A673 (cell line): ENCODE results near the gene PLIN3. TPM values are rescaled to one million over a fixed set of nuclear protein-coding genes. Genes with fewer than 3 reads are reported as not detected.
"Not testable (repeated sequence)": the region's sequence is repeated elsewhere in the genome, so short reads cannot be mapped to it uniquely, and the experiment has no call there.

ENCODE experiments used
- BruUV-seq: library from RNA; stranded (reverse); fragments of 400-500 nt; replicated peaks from 2 replicates; lab custom pipeline; 2021; lab: Mats Ljungman, UMichigan
- CTCF ChIA-PET: fragments of 300-600 bp; sonication (Branson Sonifier 250); formaldehyde crosslinking; loops from one replicate; lab custom pipeline; 2022; ENCODE audit warnings: antibody characterized with exemption; lab: Charles Lee
- POLR2A ChIA-PET: fragments of 300-600 bp; sonication (Branson Sonifier 250); formaldehyde crosslinking; loops from one replicate; lab custom pipeline; 2022; ENCODE audit warnings: antibody characterized with exemption; ENCODE audit not compliant: low non-redundant PET; lab: Charles Lee
- DNase-seq: peaks from one replicate; pipeline ENCODE4 v3.0.0-alpha.2; 2015; ENCODE audit warnings: low spot score
- H3K27ac ChIP-seq: fragments of 200-600 bp; sonication (generic); 2 replicates; pipeline ENCODE4 v1.5.1; 2016; ENCODE audit warnings: mixed run types, low read depth, mild to moderate bottlenecking, mixed read lengths, antibody characterized with exemption, low read length; ENCODE audit not compliant: poor library complexity, severe bottlenecking
- H3K27me3 ChIP-seq: fragments of 200-600 bp; sonication (generic); replicated peaks from 2 replicates; pipeline ENCODE4 v1.6.1; 2017; ENCODE audit warnings: mixed run types, low read depth, mild to moderate bottlenecking, mixed read lengths, antibody characterized with exemption, low read length; ENCODE audit not compliant: insufficient read depth, poor library complexity
- H3K36me3 ChIP-seq: fragments of 200-600 bp; sonication (generic); 2 replicates; pipeline ENCODE4 v1.6.1; 2016; ENCODE audit warnings: mixed run types, mild to moderate bottlenecking, mixed read lengths, antibody characterized with exemption, low read length; ENCODE audit not compliant: insufficient read depth, poor library complexity, severe bottlenecking
- H3K4me1 ChIP-seq: fragments of 200-600 bp; sonication (generic); 2 replicates; pipeline ENCODE4 v1.6.1; 2017; ENCODE audit warnings: mixed run types, mild to moderate bottlenecking, mixed read lengths, antibody characterized with exemption, low read length; ENCODE audit not compliant: insufficient read depth, poor library complexity, severe bottlenecking
- H3K4me3 ChIP-seq: fragments of 200-600 bp; sonication (generic); 2 replicates; pipeline ENCODE4 v1.5.1; 2016; ENCODE audit warnings: low read depth, mixed run types, mild to moderate bottlenecking, mixed read lengths, low read length; ENCODE audit not compliant: poor library complexity, severe bottlenecking
- H3K9me3 ChIP-seq: fragments of 200-600 bp; sonication (generic); 2 replicates; pipeline ENCODE4 v1.6.1; 2016; ENCODE audit warnings: mixed run types, low read depth, mild to moderate bottlenecking, mixed read lengths, antibody characterized with exemption, low read length; ENCODE audit not compliant: poor library complexity, severe bottlenecking
- EZH2 ChIP-seq: fragments of 200-600 bp; sonication (generic); IDR thresholded peaks from 2 replicates; pipeline ENCODE4 v1.6.1; 2017; ENCODE audit warnings: borderline replicate concordance, low read depth, mild to moderate bottlenecking, mixed read lengths, antibody characterized with exemption, low read length; ENCODE audit not compliant: poor library complexity, severe bottlenecking
- intact Hi-C: fragments of 100-400 bp; cut with micrococcal nuclease; formaldehyde crosslinking; loops from one replicate; pipeline ENCODE4 v1.10.0; 2022; ENCODE audit not compliant: unreplicated experiment
- total RNA-seq: library from RNA; stranded (reverse); gene quantifications from 2 replicates; pipeline ENCODE4 v1.2.3, GENCODE V29; 2021
- TF ChIP-seq, protein P1 (sequence below): fragments of 300-800, 200-600 bp; sonication (generic); conservative IDR thresholded peaks from 2 replicates; pipeline ENCODE4 v1.5.1; 2017; ENCODE audit warnings: low read depth, mild to moderate bottlenecking, antibody characterized with exemption, low read length, moderate library complexity, mixed read lengths

The PLIN3 gene
- total RNA-seq, 1 experiment from 2014 or later = 30.6 TPM

DNA sequence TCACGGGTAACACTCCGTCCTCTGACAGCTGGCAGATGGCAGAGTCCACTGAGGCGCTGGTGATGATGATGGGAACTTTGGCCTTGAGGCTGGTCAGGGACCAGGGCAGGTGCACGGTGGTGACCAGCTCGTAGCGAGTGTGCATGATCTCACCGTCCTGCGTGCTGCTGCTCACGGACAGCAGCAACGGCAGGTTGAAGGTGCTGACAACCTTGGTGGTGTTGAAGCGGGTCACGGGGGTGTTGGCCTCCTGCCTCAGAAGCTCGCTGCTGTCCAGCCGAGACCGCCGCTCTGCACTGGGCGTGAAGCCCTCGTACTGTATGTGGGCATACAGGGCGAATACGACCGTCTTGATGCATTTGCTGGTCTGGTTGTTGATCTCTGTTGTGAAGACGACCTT is 23.6 kb upstream of the PLIN3 start:
- Histone ChIP-seq H3K36me3 (no peaks in the 10 kb centered on the region), H3K9me3 (no peaks in the 10 kb centered on the region), H3K27ac (no peak overlapping the region), H3K4me1 (no peaks in the 10 kb centered on the region), H3K27me3 (no peaks in the 10 kb centered on the region), H3K4me3 (no peak overlapping the region)
- POLR2A ChIA-PET = no interaction called here
- intact Hi-C loops = no loop called here
- no TSS peak for BruUV-seq
- TF ChIP-seq, protein P1, sequence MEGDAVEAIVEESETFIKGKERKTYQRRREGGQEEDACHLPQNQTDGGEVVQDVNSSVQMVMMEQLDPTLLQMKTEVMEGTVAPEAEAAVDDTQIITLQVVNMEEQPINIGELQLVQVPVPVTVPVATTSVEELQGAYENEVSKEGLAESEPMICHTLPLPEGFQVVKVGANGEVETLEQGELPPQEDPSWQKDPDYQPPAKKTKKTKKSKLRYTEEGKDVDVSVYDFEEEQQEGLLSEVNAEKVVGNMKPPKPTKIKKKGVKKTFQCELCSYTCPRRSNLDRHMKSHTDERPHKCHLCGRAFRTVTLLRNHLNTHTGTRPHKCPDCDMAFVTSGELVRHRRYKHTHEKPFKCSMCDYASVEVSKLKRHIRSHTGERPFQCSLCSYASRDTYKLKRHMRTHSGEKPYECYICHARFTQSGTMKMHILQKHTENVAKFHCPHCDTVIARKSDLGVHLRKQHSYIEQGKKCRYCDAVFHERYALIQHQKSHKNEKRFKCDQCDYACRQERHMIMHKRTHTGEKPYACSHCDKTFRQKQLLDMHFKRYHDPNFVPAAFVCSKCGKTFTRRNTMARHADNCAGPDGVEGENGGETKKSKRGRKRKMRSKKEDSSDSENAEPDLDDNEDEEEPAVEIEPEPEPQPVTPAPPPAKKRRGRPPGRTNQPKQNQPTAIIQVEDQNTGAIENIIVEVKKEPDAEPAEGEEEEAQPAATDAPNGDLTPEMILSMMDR = no peak
- no peak for TF ChIP-seq EZH2
- DNase-seq = no peak
- CTCF ChIA-PET = interaction anchor here (0.7 kb wide), 1 partner anchor 12 kb away, joined by 9 read pairs; no protein-coding TSS in a partner anchor

DNA sequence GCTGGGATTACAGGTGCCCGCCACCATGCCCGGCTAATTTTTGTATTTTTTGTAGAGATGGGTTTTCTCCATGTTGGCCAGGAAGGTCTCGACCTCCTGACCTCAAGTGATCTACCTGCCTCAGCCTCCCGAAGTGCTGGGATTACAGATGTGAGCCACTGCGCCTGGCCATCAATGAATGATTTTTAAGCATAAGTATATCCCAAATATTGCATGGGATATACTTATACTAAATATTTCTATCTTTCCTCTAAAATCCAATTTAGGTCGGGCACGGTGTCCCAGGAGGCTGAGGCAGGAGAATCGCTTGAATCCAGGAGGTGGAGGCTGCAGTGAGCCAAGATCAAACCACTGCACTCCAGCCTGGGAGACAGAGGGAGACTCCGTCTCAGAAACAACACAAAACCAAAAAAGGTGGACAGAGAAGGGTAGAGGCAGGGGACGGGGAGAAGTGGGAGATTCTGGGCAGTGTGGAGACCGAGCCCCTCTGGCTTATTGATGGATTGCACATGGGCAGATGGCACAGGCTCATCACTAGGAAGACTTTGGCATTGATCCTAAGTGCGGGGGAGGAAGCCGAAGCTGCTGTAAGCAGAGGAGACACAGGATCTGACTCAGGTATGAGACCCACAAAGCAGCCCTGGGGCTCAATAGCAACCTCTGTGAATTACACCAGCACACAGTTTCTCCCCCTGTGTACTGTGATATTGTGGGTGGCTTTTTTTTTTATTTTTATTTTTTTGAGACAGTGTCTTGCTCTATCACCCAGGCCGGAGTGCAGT is 21.8 kb upstream of the PLIN3 start:
- no peaks in the 10 kb centered on the region for H3K4me1 ChIP-seq
- H3K36me3 ChIP-seq = no peaks in the 10 kb centered on the region
- TF ChIP-seq, protein P1 = no peak
- no peak for TF ChIP-seq EZH2
- DNase-seq = no peak
- H3K4me3 ChIP-seq = no peak overlapping the region
- H3K27ac ChIP-seq = no peak overlapping the region
- POLR2A ChIA-PET = interaction anchor here (0.6 kb wide), 1 partner anchor 600 kb away, joined by 15 read pairs; no protein-coding TSS in a partner anchor
- CTCF ChIA-PET = interaction anchor here (0.7 kb wide), 1 partner anchor 11 kb away, joined by 11 read pairs; no protein-coding TSS in a partner anchor
- no peaks in the 10 kb centered on the region for H3K9me3 ChIP-seq
- intact Hi-C loops = no loop called here
- H3K27me3 ChIP-seq = no peaks in the 10 kb centered on the region
- BruUV-seq = no TSS peak

DNA sequence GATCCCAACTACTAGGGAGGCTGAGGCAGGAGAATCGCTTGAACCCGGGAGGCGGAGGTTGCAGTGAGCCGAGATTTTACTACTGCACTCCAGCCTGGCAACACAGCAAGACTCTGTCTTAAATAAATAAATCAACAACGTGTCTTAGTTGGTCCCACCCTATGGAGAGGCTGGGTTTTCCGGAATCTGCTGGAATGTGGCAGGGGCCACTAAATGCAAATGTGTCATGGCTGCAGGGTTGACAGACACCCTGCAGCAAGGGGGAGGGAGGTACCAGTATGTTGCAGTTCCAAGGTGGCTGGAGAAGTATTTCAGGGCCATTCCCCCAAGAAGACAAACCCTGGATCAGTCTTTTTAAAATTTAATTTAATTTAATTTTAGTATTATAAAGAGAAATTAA is 20.3 kb upstream of the PLIN3 start:
- POLR2A ChIA-PET = interaction anchor here (0.6 kb wide), 1 partner anchor 96 kb away, joined by 4 read pairs; no protein-coding TSS in a partner anchor
- CTCF ChIA-PET, H3K4me1 ChIP-seq, H3K9me3 ChIP-seq, DNase-seq, H3K36me3 ChIP-seq, H3K27me3 ChIP-seq, BruUV-seq, H3K27ac ChIP-seq, intact Hi-C loops, H3K4me3 ChIP-seq: not testable (repeated sequence)

DNA sequence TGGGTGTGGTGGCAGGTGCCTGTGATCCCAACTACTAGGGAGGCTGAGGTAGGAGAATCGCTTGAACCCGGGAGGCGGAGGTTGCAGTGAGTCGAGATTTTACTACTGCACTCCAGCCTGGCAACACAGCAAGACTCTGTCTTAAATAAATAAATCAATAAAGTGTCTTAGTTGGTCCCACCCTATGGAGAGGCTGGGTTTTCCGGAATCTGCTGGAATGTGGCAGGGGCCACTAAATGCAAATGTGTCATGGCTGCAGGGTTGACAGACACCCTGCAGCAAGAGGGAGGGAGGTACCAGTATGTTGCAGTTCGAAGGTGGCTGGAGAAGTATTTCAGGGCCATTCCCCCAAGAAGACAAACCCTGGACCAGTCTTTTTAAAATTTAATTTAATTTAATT is 17.5 kb upstream of the PLIN3 start:
- POLR2A ChIA-PET, intact Hi-C loops, DNase-seq, H3K36me3 ChIP-seq, H3K4me1 ChIP-seq, H3K27me3 ChIP-seq, H3K27ac ChIP-seq, H3K4me3 ChIP-seq, BruUV-seq, CTCF ChIA-PET, H3K9me3 ChIP-seq: not testable (repeated sequence)

DNA sequence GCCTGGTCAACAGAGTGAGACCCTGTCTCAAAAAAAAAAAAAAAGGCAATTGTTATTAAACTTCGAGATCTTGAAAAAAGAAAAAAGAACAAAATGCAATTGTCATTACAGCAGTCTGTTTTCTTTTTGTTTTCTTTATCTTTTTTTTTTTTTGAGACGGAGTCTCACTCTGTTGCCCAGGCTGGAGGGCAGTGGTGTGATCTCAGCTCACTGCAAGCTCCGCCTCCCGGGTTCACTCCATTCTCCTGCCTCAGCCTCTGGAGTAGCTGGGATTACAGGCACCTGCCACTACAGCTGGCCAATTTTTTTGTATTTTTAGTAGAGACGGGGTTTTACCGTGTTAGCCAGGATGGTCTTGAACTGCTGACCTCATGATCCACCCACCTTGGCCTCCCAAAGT is 15.4 kb upstream of the PLIN3 start:
- H3K4me3 ChIP-seq, H3K27me3 ChIP-seq, H3K27ac ChIP-seq, H3K9me3 ChIP-seq, BruUV-seq, POLR2A ChIA-PET, DNase-seq, H3K36me3 ChIP-seq, H3K4me1 ChIP-seq, intact Hi-C loops: not testable (repeated sequence)
- CTCF ChIA-PET = interaction anchor here (0.6 kb wide), 1 partner anchor 1107 kb away, joined by 3 read pairs; no protein-coding TSS in a partner anchor
